Progenitor cell of endocrine pancreas (in vitro differentiated cells): ENCODE measurements around the gene NECAB3. TPM values are rescaled to one million over a fixed set of nuclear protein-coding genes. Genes with fewer than 3 reads are reported as not detected.
"Not testable (repeated sequence)": the region's sequence is repeated elsewhere in the genome, so short reads cannot be mapped to it uniquely, and the experiment has no call there.

Source experiments
- DNase-seq: peaks from one replicate; pipeline ENCODE4 v3.0.0; 2021; ENCODE audit warnings: low spot score; ENCODE audit not compliant: unreplicated experiment
- H3K27ac Mint-ChIP-seq: 2 replicates; pipeline ENCODE4 v1.8.0; 2021; ENCODE audit warnings: mild to moderate bottlenecking, moderate library complexity, mixed read lengths
- H3K27me3 Mint-ChIP-seq: 2 replicates; pipeline ENCODE4 v1.8.0; 2021; ENCODE audit warnings: mixed read lengths
- H3K36me3 Mint-ChIP-seq: 2 replicates; pipeline ENCODE4 v1.8.0; 2022; ENCODE audit warnings: mixed read lengths; ENCODE audit not compliant: insufficient read depth
- H3K4me1 Mint-ChIP-seq: 2 replicates; pipeline ENCODE4 v1.8.0; 2021; ENCODE audit warnings: low read depth, mixed read lengths
- H3K4me3 Mint-ChIP-seq: 2 replicates; pipeline ENCODE4 v1.8.0; 2021; ENCODE audit warnings: low read depth, mild to moderate bottlenecking, moderate library complexity, mixed read lengths
- H3K9me3 Mint-ChIP-seq: 2 replicates; pipeline ENCODE4 v1.8.0; 2021; ENCODE audit warnings: low read depth, mixed read lengths
- CTCF ChIP-seq: fragments of 200-600 bp; sonication (generic); IDR thresholded peaks from one replicate; pipeline ENCODE4 v1.5.0; 2021; ENCODE audit warnings: antibody characterized with exemption, mild to moderate bottlenecking; ENCODE audit not compliant: unreplicated experiment
- total RNA-seq: library from RNA; stranded (reverse); gene quantifications from 2 replicates; pipeline ENCODE4 v1.2.1, GENCODE V29; 2021

NECAB3 gene
- total RNA-seq, 1 donor from 2014 or later: 68.3 TPM

- no peaks in the 10 kb centered on the region for H3K27me3 Mint-ChIP-seq
- H3K4me1 Mint-ChIP-seq: no peaks in the 10 kb centered on the region
- TF ChIP-seq CTCF: no peak
- H3K4me3 Mint-ChIP-seq: no peak overlapping the region
- peaks cover 3% of the 10 kb centered on the region for H3K9me3 Mint-ChIP-seq
- no peak for DNase-seq
- peak overlapping the region; percentile 80 for H3K27ac Mint-ChIP-seq
- H3K36me3 Mint-ChIP-seq: peaks cover 6% of the 10 kb centered on the region
Measured at GRCh38 chr20:33701629-33702450, 27.6 kb upstream of the NECAB3 start.

GRCh38 chr20:33700696-33701441, 26.6 kb upstream of the NECAB3 start:
- not testable (repeated sequence) for H3K4me1 Mint-ChIP-seq, H3K27ac Mint-ChIP-seq, H3K9me3 Mint-ChIP-seq, H3K27me3 Mint-ChIP-seq, H3K36me3 Mint-ChIP-seq, DNase-seq, H3K4me3 Mint-ChIP-seq

GRCh38 chr20:33698966-33699365, 24.7 kb upstream of the NECAB3 start:
- DNase-seq, H3K4me3 Mint-ChIP-seq, H3K4me1 Mint-ChIP-seq, H3K9me3 Mint-ChIP-seq, H3K27me3 Mint-ChIP-seq, H3K27ac Mint-ChIP-seq, H3K36me3 Mint-ChIP-seq: not testable (repeated sequence)

- no peak for TF ChIP-seq CTCF
- no peak overlapping the region for H3K27ac Mint-ChIP-seq
Measured at GRCh38 chr20:33697129-33697528, 22.9 kb upstream of the NECAB3 start.

GRCh38 chr20:33696448-33696847, 22.2 kb upstream of the NECAB3 start:
- no peak for DNase-seq
- Mint-ChIP-seq H3K9me3 (no peaks in the 10 kb centered on the region), H3K4me3 (no peak overlapping the region), H3K27me3 (no peaks in the 10 kb centered on the region), H3K4me1 (peaks cover 6% of the 10 kb centered on the region), H3K27ac (no peak overlapping the region), H3K36me3 (peaks cover 4% of the 10 kb centered on the region)
- TF ChIP-seq CTCF: no peak

More at GRCh38 chr20:33697129-33697528, 22.9 kb upstream of the NECAB3 start:
- Mint-ChIP-seq H3K27me3 (no peaks in the 10 kb centered on the region), H3K4me1 (peaks cover 6% of the 10 kb centered on the region), H3K9me3 (peaks cover 3% of the 10 kb centered on the region), H3K4me3 (no peak overlapping the region), H3K36me3 (peaks cover 6% of the 10 kb centered on the region)
- no peak for DNase-seq

- DNase-seq: no peak
- H3K27ac Mint-ChIP-seq: peak overlapping the region; percentile 91
- H3K27me3 Mint-ChIP-seq: no peaks in the 10 kb centered on the region
- peaks cover 4% of the 10 kb centered on the region for H3K36me3 Mint-ChIP-seq
- peaks cover 6% of the 10 kb centered on the region for H3K4me1 Mint-ChIP-seq
- no peaks in the 10 kb centered on the region for H3K9me3 Mint-ChIP-seq
- TF ChIP-seq CTCF: no peak
- H3K4me3 Mint-ChIP-seq: no peak overlapping the region
Measured at GRCh38 chr20:33694639-33695012, 20.4 kb upstream of the NECAB3 start.
